Loucy (cell line): ENCODE data around the gene AATK.

Experiments
- H2AFZ ChIP-seq: fragments of 200-600 bp; sonication (generic); 2 replicates; pipeline ENCODE4 v1.6.0; 2016; ENCODE audit warnings: antibody characterized with exemption, mild to moderate bottlenecking, low read length, moderate library complexity
- H3F3A ChIP-seq: fragments of 200-600 bp; 2 replicates; pipeline ENCODE4 v1.6.0; 2016; ENCODE audit warnings: antibody characterized with exemption, low read depth, mild to moderate bottlenecking
- H3K27me3 ChIP-seq: fragments of 200-600 bp; sonication (generic); 2 replicates; pipeline ENCODE4 v1.6.1; 2014; ENCODE audit warnings: low read length, mild to moderate bottlenecking; ENCODE audit not compliant: insufficient read depth, poor library complexity, severe bottlenecking
- H3K36me3 ChIP-seq: fragments of 200-600 bp; sonication (generic); 2 replicates; pipeline ENCODE4 v1.6.1; 2016; ENCODE audit warnings: low read length; ENCODE audit not compliant: insufficient read depth
- H3K4me1 ChIP-seq: fragments of 200-600 bp; sonication (generic); 2 replicates; pipeline ENCODE4 v1.5.1; 2014; ENCODE audit warnings: low read length, mild to moderate bottlenecking; ENCODE audit not compliant: insufficient read depth, poor library complexity, severe bottlenecking
- H3K4me2 ChIP-seq: fragments of 200-600 bp; sonication (generic); 2 replicates; pipeline ENCODE4 v1.6.0; 2014; ENCODE audit warnings: antibody characterized with exemption, low read length, low read depth, mild to moderate bottlenecking; ENCODE audit not compliant: poor library complexity, severe bottlenecking
- H3K4me3 ChIP-seq: fragments of 200-600 bp; sonication (generic); 2 replicates; pipeline ENCODE4 v1.5.1; 2014; ENCODE audit warnings: low read length, mild to moderate bottlenecking, mixed read lengths; ENCODE audit not compliant: poor library complexity, severe bottlenecking
- H3K79me2 ChIP-seq: fragments of 200-600 bp; sonication (generic); 2 replicates; pipeline ENCODE4 v1.6.1; 2014; ENCODE audit warnings: low read length; ENCODE audit not compliant: insufficient read depth
- H3K9ac ChIP-seq: fragments of 200-600 bp; sonication (generic); 2 replicates; pipeline ENCODE4 v1.6.0; 2014; ENCODE audit warnings: mild to moderate bottlenecking, low read depth, low read length, moderate library complexity; ENCODE audit not compliant: poor library complexity, severe bottlenecking
- H3K9me2 ChIP-seq: fragments of 200-600 bp; sonication (generic); replicated peaks from 2 replicates; pipeline ENCODE4 v1.6.1; 2016; ENCODE audit warnings: low read depth, low read length, mixed read lengths
- H3K9me3 ChIP-seq: fragments of 200-600 bp; sonication (generic); 2 replicates; pipeline ENCODE4 v1.6.1; 2014; ENCODE audit warnings: mild to moderate bottlenecking, antibody characterized with exemption, low read length, low read depth; ENCODE audit not compliant: insufficient read depth
- H4K20me1 ChIP-seq: fragments of 200-600 bp; sonication (generic); 2 replicates; pipeline ENCODE4 v1.6.0; 2014; ENCODE audit warnings: antibody characterized with exemption, low read length, mild to moderate bottlenecking; ENCODE audit not compliant: insufficient read depth, poor library complexity, severe bottlenecking
- EZH2phosphoT487 ChIP-seq: fragments of 200-600 bp; IDR thresholded peaks from 2 replicates; pipeline ENCODE4 v1.6.1; 2018; ENCODE audit warnings: antibody characterized with exemption, mild to moderate bottlenecking, moderate library complexity, borderline replicate concordance
- TF ChIP-seq, protein P1 (sequence below): fragments of 200-600 bp; sonication (generic); conservative IDR thresholded peaks from 2 replicates; pipeline ENCODE4 v1.5.1; 2014; ENCODE audit warnings: mild to moderate bottlenecking, antibody characterized with exemption, low read length

Gene AATK

DNA sequence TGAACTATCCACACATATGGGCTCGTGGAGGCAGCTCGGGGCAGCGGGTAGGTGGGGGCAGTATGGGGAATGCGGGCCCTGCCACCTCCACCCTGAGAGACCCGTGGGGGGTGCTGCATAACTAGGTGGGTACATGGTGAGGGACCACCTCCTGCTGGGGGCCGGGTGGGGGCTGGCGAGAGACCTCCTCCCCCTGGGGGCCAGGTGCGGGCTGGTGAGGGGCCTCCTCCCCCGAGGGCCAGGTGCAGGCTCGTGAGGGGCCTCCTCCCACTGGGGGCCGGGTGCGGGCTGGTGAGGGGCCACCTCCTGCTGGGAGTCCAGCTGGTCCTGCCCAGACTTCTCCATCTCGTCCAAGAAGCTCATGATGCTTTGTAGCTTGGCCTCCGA is 31.4 kb upstream of the AATK start:
- Histone ChIP-seq H3K27me3 (no peaks in the 10 kb centered on the region), H3K79me2 (no peaks in the 10 kb centered on the region), H3K9me3 (no peaks in the 10 kb centered on the region), H3K9ac (peak overlapping the region; percentile 62), H3K36me3 (peaks cover 19% of the 10 kb centered on the region; the same call in 1 of the 2 replicates), H2AFZ (no peak overlapping the region), H3F3A (no peaks in the 10 kb centered on the region), H3K4me3 (peak overlapping the region; percentile 60), H4K20me1 (no peaks in the 10 kb centered on the region), H3K9me2 (no peaks in the 10 kb centered on the region), H3K4me2 (peak overlapping the region; percentile 57), H3K4me1 (peaks cover 10% of the 10 kb centered on the region)
- TF ChIP-seq EZH2phosphoT487: no peak
- TF ChIP-seq, protein P1, sequence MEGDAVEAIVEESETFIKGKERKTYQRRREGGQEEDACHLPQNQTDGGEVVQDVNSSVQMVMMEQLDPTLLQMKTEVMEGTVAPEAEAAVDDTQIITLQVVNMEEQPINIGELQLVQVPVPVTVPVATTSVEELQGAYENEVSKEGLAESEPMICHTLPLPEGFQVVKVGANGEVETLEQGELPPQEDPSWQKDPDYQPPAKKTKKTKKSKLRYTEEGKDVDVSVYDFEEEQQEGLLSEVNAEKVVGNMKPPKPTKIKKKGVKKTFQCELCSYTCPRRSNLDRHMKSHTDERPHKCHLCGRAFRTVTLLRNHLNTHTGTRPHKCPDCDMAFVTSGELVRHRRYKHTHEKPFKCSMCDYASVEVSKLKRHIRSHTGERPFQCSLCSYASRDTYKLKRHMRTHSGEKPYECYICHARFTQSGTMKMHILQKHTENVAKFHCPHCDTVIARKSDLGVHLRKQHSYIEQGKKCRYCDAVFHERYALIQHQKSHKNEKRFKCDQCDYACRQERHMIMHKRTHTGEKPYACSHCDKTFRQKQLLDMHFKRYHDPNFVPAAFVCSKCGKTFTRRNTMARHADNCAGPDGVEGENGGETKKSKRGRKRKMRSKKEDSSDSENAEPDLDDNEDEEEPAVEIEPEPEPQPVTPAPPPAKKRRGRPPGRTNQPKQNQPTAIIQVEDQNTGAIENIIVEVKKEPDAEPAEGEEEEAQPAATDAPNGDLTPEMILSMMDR: no peak

DNA sequence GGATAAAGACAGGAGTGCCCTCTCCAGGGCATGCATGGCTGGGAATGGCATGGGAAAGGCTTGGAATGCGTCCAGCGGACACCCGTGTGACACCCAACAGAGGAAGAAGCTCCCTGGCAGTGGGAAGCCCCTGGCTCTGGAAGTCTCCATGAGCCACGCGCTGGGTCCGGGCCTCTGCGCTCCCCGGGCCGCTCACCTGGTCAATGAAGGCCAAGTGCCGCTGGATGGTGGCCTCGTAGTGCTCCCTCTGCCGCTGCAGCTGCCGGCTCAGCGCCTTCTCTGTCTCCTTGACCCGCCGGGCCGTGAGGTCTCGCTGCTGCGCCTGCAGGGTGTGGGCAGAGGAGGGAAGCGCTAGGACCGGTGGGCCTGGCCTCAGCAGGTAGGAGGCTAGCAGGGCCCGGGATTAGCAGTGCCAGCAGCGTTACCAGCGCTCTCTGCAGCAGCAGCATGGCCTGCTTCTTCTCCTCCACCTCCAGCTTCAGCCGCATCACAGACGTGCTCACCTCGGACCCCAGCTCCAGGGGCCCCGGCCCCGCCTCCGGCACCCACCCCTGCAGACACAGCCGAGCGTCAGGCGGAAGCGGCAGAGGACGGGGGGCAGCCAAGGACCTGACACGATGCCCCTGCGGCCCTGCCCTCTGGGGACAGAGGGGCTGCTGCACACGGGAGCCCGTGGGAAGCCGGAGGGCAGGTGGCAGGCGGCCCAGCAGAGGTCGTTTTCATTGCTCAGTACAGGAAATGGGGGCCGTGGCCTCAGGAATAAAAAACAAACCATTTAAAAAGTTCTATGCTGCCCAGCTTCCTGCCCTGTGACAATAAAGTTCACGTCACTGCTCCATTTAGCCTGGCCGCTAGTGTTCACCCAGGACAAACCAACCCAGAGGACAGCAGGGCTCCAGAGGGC is 30.7 kb upstream of the AATK start:
- H4K20me1 ChIP-seq: no peaks in the 10 kb centered on the region
- peak overlapping the region; percentile 57 for H3K4me2 ChIP-seq
- H3K36me3 ChIP-seq: peaks cover 23% of the 10 kb centered on the region; the same call in 1 of the 2 replicates
- peak overlapping the region; percentile 62 for H3K9ac ChIP-seq
- H3K4me1 ChIP-seq: peaks cover 10% of the 10 kb centered on the region
- no peaks in the 10 kb centered on the region for H3K79me2 ChIP-seq
- no peaks in the 10 kb centered on the region for H3F3A ChIP-seq
- peak overlapping the region; percentile 60 for H3K4me3 ChIP-seq
- TF ChIP-seq, protein P1: no peak
- no peak for TF ChIP-seq EZH2phosphoT487
- no peaks in the 10 kb centered on the region for H3K9me2 ChIP-seq
- H2AFZ ChIP-seq: no peak overlapping the region
- H3K27me3 ChIP-seq: no peaks in the 10 kb centered on the region
- no peaks in the 10 kb centered on the region for H3K9me3 ChIP-seq

DNA sequence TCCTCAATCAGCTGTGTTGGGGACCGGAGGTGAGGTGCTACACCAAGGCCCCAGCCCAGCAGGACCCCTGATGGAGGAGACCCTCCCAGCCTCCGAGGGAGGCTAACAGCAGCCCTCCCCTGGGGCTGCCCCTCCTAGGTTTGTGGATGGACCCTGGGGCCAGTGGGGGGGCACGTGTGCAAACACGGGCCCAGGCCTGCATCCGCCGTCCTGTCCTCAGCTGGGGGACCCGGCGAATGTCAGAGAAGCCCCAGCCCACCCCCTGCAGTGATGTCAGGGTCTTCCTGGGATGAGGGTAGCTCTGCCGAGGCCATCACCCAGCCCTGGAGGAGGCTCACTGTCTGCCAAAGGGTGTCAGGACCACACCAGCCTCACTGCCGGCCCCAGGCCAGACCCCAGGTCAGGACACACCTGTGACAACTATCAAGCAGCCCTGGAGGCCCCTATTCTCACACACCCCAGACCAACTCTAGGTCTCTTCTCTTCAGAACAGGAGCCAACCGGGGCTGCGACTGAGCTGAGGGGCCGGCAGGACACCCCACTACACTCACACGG is 30.0 kb upstream of the AATK start:
- Histone ChIP-seq H4K20me1 (no peaks in the 10 kb centered on the region), H3K4me1 (peaks cover 10% of the 10 kb centered on the region), H3F3A (no peaks in the 10 kb centered on the region), H3K9me3 (no peaks in the 10 kb centered on the region), H3K79me2 (no peaks in the 10 kb centered on the region), H3K27me3 (no peaks in the 10 kb centered on the region), H2AFZ (no peak overlapping the region), H3K9me2 (no peaks in the 10 kb centered on the region), H3K4me3 (no peak overlapping the region), H3K9ac (no peak overlapping the region), H3K36me3 (peaks cover 26% of the 10 kb centered on the region; the same call in 1 of the 2 replicates), H3K4me2 (no peak overlapping the region)
- TF ChIP-seq EZH2phosphoT487: no peak
- TF ChIP-seq, protein P1: no peak
